GM12801 (cell line): ENCODE results near the gene SPOUT1.

Experiments
- CTCF ChIP-seq: IDR thresholded peaks from one replicate; pipeline ENCODE4 v1.5.1; 2011; ENCODE audit warnings: control low read depth; ENCODE audit not compliant: insufficient read length; ENCODE audit errors: extremely low read depth

SPOUT1 gene

GRCh38 chr9:128835246-128836210, 5.9 kb upstream of the SPOUT1 start:
- no peak for TF ChIP-seq CTCF

DNA sequence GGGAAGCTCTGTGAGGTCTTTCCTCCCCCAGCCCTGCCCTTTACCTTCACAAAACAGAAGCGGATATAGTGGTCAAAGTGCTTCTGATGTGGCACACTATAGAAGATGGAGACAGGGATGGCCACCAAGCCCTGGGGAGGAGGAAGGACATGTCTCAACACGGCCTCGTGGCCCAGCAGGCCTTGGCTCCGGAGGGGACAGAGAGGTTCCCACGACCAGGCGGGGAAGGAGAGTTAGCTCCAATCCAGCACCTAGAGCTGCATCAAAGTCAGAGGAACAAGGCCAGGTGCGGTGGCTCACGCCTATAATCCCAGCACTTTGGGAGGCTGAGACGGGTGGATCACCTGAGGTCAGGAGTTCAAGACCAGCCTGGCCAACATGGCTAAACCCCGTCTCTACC, 4.1 kb upstream of the SPOUT1 start:
- TF ChIP-seq CTCF: no peak

- TF ChIP-seq CTCF: no peak
Measured at GRCh38 chr9:128828719-128829452, 708 bp downstream of the SPOUT1 start.

GRCh38 chr9:128828267-128828666, 1.3 kb downstream of the SPOUT1 start:
- no peak for TF ChIP-seq CTCF

DNA sequence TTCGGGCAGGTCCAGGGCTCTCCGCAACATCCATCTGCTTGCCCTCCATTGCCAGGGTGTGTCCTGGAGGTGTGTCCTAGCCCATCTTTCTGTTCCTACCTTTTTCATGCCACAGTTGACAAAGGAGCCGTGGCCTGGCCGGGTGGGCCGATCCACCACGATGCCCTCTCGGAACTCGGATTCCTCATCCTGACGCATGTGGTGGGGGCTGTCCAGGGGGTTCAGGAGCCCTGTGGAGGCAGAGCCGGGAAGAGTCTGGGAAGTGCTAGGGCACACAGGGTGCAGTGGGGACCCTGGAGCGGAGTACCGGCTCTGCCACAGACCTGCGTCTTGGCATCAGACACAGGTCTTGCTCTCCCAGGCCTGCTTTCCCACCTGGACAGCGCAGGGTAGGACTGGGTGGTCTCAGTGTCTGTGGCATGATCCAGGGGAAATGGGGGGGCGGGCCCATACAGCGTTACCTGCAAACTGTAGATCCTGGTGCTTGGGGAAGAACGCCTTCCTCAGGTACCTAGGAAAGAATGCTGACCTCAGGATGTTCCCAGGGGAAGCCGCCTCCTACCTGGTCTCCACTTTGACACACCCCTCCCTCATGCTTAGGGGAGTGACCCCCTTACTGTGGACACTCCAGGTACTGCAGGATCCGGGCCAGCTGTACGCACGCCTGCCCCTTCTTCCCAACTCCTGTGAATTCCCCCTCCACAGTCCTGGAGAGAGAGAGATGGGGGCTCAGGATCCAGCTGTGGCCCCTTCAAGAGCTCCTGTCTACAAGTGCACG, 3.5 kb downstream of the SPOUT1 start:
- TF ChIP-seq CTCF: no peak

DNA sequence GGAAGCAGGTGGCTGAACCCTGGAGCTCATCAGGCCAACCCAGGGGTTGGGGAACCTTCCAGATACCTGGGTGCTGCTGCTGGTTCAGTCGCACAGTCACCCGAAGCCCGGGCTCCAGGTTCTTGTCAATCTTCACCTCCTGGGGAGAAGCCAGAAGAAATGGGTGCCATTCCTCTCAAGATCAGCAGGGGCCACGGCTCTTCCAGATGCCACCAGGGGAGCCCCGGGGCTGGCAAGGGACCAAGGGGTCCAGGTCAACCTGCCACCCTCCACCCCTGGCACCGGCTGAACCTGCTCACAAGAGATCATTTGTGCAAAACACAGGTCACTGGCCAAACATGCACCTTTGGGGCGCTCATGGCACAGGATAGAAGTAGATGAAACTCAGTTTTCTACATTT, 4.7 kb downstream of the SPOUT1 start:
- no peak for TF ChIP-seq CTCF

- no peak for TF ChIP-seq CTCF
Measured at GRCh38 chr9:128823903-128824406, 5.6 kb downstream of the SPOUT1 start.
